Mammary epithelial cell (primary cell): ENCODE measurements around the gene TUBGCP6.

Source experiments
- EZH2 ChIP-seq: IDR thresholded peaks from 2 replicates; pipeline ENCODE4 v1.6.1; 2012; ENCODE audit warnings: low read length, inconsistent platforms, borderline replicate concordance
- TF ChIP-seq, protein P1 (sequence below), 2 donors: IDR thresholded peaks in 1 of 2; conservative IDR thresholded peaks in 1 of 2; 2 replicates each; pipeline ENCODE4 v1.5.1; 2011 to 2012; ENCODE audit warnings: inconsistent platforms in 2 of 2, low read length in 2 of 2, mild to moderate bottlenecking in 2 of 2, control low read depth in 1 of 2, low read depth in 1 of 2; ENCODE audit not compliant: insufficient read depth in 1 of 2; ENCODE audit errors: extremely low read depth in 1 of 2

DNA sequence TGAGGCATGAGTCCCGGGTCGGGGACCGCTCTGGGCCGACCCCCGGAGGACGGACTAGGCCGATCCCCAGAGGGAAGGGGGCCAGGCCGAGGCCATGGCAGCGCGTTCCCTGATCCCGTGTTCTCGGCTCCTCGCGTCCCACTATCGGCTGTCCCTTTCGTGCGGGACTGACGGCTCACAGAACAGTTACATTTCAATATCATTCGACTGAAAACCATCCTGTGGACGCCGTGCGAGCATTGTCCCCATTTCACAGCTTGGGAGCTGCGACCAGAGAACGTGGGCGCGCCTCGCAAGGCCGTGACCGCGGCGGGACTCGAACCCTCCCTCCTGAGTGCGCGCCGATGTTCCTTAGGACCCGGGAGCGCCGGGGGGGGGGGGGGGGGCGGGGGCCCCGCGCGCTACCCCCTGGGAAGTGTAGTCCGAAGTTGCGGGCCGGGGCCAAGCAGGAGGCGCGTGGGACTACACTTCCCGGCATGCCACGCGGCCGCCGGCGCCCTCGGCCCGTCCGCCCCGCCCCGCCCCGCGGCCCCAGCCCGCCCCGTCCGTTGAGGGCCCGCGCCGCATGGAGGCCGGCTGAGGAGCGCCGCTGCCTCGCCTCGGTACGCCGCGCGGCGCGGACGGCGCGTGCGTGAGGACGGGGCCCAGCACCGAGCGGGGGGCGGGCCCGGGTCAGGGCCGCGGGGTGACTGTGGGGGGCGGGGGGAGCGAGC lies 59.3 kb downstream of the TUBGCP6 start, which contains the start of gene TRABD:
- TF ChIP-seq, protein P1, sequence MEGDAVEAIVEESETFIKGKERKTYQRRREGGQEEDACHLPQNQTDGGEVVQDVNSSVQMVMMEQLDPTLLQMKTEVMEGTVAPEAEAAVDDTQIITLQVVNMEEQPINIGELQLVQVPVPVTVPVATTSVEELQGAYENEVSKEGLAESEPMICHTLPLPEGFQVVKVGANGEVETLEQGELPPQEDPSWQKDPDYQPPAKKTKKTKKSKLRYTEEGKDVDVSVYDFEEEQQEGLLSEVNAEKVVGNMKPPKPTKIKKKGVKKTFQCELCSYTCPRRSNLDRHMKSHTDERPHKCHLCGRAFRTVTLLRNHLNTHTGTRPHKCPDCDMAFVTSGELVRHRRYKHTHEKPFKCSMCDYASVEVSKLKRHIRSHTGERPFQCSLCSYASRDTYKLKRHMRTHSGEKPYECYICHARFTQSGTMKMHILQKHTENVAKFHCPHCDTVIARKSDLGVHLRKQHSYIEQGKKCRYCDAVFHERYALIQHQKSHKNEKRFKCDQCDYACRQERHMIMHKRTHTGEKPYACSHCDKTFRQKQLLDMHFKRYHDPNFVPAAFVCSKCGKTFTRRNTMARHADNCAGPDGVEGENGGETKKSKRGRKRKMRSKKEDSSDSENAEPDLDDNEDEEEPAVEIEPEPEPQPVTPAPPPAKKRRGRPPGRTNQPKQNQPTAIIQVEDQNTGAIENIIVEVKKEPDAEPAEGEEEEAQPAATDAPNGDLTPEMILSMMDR (conservative IDR thresholded peaks at IDR 0.05 in 1 of 2, IDR thresholded peaks at IDR 0.05 in 1 of 2; ENCODE audit: extremely low read depth in 1 of 2, insufficient read depth in 1 of 2, low read depth in 1 of 2, low read length in 2 of 2): no peak
- TF ChIP-seq EZH2: no peak
